GM12872 (cell line): Measurements from ENCODE around the gene FRMD4A.

Source experiments
- CTCF ChIP-seq: IDR thresholded peaks from 3 replicates; pipeline ENCODE4 v1.5.1; 2011; ENCODE audit warnings: low read depth, mild to moderate bottlenecking, low read length, moderate library complexity; ENCODE audit not compliant: insufficient read depth

Gene FRMD4A

GRCh38 chr10:14370894-14371293 lies 40.2 kb upstream of the FRMD4A start:
- no peak for TF ChIP-seq CTCF

GRCh38 chr10:14369906-14370305 lies 39.2 kb upstream of the FRMD4A start:
- no peak for TF ChIP-seq CTCF

- TF ChIP-seq CTCF = no peak
Measured at GRCh38 chr10:14366760-14367159, 36.0 kb upstream of the FRMD4A start.

- no peak for TF ChIP-seq CTCF
Measured at GRCh38 chr10:14365266-14365665, 34.5 kb upstream of the FRMD4A start.

GRCh38 chr10:14362104-14362503 lies 31.4 kb upstream of the FRMD4A start:
- TF ChIP-seq CTCF = no peak

- TF ChIP-seq CTCF = no peak
Measured at GRCh38 chr10:14360961-14361360, 30.2 kb upstream of the FRMD4A start.

- TF ChIP-seq CTCF = no peak
Measured at GRCh38 chr10:14360515-14360914, 29.8 kb upstream of the FRMD4A start.
